Measurements from ENCODE around the gene GFOD2. TPM values are rescaled to one million over a fixed set of nuclear protein-coding genes. Genes with fewer than 3 reads are reported as not detected.

Gene GFOD2
- total and polyA plus RNA-seq, 2 of the 13 experiments (the other 11 are each of a cell fraction or from before 2014, with no cell fraction given): 11.1 to 17.2 TPM

DNA sequence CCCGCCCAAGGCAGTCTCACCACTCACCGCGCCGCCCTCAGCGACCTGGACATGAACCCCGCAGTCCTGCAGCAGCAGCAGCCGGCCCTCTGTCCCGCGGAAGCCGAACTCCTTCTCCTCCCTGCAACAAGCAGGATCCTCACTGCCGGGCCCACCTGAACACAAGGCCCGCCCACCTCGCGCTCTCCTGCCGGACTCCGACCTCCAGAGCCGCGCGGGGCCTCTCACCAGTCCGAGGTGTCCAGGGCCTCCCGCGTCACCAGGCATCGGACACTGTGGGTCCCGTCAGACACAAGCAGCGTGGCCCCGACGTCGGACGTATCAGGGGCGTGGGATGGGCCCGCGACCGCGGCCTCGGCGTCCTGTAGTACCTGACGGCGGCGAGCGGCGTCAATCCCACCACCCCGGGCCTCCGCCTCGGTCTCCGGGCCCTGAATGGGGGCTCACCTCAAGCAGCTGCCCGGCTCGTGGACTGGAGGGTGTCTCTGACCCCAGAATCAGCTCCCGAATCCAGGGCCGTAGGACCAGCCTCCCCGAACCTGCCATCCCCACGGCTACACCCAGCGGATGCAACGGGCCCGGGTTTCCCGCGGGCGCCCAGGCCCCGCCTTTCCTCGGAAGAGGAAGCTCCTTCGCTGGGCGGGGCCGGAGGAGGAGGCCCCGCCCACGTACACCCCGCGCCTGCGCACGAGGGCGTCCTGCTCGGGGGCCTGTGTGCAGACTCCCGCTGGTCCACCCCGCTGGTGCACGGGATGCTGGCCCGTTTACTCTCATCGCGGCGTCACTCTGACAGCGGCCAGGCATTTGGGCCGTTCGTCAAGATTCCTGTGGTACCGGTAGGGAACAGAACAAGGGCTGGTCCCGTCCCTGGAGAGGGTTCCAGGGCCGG lies 59.2 kb downstream of the GFOD2 start, which contains the start of gene ACD (continued):
- TF ChIP-seq, protein P1, sequence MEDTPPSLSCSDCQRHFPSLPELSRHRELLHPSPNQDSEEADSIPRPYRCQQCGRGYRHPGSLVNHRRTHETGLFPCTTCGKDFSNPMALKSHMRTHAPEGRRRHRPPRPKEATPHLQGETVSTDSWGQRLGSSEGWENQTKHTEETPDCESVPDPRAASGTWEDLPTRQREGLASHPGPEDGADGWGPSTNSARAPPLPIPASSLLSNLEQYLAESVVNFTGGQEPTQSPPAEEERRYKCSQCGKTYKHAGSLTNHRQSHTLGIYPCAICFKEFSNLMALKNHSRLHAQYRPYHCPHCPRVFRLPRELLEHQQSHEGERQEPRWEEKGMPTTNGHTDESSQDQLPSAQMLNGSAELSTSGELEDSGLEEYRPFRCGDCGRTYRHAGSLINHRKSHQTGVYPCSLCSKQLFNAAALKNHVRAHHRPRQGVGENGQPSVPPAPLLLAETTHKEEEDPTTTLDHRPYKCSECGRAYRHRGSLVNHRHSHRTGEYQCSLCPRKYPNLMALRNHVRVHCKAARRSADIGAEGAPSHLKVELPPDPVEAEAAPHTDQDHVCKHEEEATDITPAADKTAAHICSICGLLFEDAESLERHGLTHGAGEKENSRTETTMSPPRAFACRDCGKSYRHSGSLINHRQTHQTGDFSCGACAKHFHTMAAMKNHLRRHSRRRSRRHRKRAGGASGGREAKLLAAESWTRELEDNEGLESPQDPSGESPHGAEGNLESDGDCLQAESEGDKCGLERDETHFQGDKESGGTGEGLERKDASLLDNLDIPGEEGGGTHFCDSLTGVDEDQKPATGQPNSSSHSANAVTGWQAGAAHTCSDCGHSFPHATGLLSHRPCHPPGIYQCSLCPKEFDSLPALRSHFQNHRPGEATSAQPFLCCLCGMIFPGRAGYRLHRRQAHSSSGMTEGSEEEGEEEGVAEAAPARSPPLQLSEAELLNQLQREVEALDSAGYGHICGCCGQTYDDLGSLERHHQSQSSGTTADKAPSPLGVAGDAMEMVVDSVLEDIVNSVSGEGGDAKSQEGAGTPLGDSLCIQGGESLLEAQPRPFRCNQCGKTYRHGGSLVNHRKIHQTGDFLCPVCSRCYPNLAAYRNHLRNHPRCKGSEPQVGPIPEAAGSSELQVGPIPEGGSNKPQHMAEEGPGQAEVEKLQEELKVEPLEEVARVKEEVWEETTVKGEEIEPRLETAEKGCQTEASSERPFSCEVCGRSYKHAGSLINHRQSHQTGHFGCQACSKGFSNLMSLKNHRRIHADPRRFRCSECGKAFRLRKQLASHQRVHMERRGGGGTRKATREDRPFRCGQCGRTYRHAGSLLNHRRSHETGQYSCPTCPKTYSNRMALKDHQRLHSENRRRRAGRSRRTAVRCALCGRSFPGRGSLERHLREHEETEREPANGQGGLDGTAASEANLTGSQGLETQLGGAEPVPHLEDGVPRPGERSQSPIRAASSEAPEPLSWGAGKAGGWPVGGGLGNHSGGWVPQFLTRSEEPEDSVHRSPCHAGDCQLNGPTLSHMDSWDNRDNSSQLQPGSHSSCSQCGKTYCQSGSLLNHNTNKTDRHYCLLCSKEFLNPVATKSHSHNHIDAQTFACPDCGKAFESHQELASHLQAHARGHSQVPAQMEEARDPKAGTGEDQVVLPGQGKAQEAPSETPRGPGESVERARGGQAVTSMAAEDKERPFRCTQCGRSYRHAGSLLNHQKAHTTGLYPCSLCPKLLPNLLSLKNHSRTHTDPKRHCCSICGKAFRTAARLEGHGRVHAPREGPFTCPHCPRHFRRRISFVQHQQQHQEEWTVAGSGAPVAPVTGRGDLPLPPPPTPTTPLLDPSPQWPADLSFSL (CRISPR knock-in tag; IDR thresholded peaks at IDR 0.05): no peak
- TF ChIP-seq GATAD2A (CRISPR knock-in tag; IDR thresholded peaks at IDR 0.05) (no peak; the same call in none of the 2 replicates), DPF2 (CRISPR knock-in tag; IDR thresholded peaks at IDR 0.05; ENCODE audit: borderline replicate concordance, low read depth) (0 out of 2 replicates have a peak, but pooled peaks have one; percentile 51), GFI1 (CRISPR knock-in tag; IDR thresholded peaks at IDR 0.05; ENCODE audit: borderline replicate concordance) (peak; percentile 66; the same call in 1 of the 2 replicates), RCOR2 (CRISPR knock-in tag; IDR thresholded peaks at IDR 0.05) (no peak; the same call in 1 of the 2 replicates), ZNF766 (CRISPR knock-in tag; IDR thresholded peaks at IDR 0.05; ENCODE audit: borderline replicate concordance) (no peak; the same call in 1 of the 2 replicates), ZFP82 (CRISPR knock-in tag; IDR thresholded peaks at IDR 0.05; ENCODE audit: borderline replicate concordance) (peak; percentile 92; the same call in 1 of the 2 replicates), SYNCRIP (IDR thresholded peaks at IDR 0.05; ENCODE audit: insufficient read depth, low read depth, low read length) (no peak), ETV6 (CRISPR knock-in tag; conservative IDR thresholded peaks at IDR 0.05) (no peak), SMAD3 (CRISPR knock-in tag; IDR thresholded peaks at IDR 0.05) (peak; percentile 68)
- TF ChIP-seq, protein P2, sequence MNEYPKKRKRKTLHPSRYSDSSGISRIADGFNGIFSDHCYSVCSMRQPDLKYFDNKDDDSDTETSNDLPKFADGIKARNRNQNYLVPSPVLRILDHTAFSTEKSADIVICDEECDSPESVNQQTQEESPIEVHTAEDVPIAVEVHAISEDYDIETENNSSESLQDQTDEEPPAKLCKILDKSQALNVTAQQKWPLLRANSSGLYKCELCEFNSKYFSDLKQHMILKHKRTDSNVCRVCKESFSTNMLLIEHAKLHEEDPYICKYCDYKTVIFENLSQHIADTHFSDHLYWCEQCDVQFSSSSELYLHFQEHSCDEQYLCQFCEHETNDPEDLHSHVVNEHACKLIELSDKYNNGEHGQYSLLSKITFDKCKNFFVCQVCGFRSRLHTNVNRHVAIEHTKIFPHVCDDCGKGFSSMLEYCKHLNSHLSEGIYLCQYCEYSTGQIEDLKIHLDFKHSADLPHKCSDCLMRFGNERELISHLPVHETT (CRISPR knock-in tag; conservative IDR thresholded peaks at IDR 0.05): 0 out of 2 replicates have a peak, but pooled peaks have one; percentile 77
- TF ChIP-seq, protein P3, sequence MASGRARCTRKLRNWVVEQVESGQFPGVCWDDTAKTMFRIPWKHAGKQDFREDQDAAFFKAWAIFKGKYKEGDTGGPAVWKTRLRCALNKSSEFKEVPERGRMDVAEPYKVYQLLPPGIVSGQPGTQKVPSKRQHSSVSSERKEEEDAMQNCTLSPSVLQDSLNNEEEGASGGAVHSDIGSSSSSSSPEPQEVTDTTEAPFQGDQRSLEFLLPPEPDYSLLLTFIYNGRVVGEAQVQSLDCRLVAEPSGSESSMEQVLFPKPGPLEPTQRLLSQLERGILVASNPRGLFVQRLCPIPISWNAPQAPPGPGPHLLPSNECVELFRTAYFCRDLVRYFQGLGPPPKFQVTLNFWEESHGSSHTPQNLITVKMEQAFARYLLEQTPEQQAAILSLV (CRISPR knock-in tag; IDR thresholded peaks at IDR 0.05; ENCODE audit: borderline replicate concordance): peak; percentile 77; the same call in 1 of the 2 replicates
- TF ChIP-seq, protein P4, sequence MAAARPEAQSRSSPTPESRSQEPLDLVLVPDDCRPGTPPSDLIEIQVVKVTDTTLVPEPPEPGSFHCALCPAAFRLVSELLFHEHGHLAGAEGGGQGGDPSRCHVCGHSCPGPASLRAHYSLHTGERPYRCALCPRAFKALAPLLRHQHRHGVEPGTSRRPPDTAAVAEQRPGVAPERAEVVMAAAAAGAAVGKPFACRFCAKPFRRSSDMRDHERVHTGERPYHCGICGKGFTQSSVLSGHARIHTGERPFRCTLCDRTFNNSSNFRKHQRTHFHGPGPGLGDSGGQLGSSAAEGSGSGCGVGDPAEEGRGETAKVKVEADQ (CRISPR knock-in tag; IDR thresholded peaks at IDR 0.05; ENCODE audit: borderline replicate concordance): peak; percentile 49; the same call in 1 of the 2 replicates
